Brain pericyte (primary cell): ENCODE results near the gene CIZ1.
"Not testable (repeated sequence)": the region's sequence is repeated elsewhere in the genome, so short reads cannot be mapped to it uniquely, and the experiment has no call there.

Experiments
- DNase-seq: peaks from one replicate; pipeline ENCODE4 v3.0.0-alpha.2; 2012; ENCODE audit warnings: low read depth, low spot score

CIZ1 gene

DNA sequence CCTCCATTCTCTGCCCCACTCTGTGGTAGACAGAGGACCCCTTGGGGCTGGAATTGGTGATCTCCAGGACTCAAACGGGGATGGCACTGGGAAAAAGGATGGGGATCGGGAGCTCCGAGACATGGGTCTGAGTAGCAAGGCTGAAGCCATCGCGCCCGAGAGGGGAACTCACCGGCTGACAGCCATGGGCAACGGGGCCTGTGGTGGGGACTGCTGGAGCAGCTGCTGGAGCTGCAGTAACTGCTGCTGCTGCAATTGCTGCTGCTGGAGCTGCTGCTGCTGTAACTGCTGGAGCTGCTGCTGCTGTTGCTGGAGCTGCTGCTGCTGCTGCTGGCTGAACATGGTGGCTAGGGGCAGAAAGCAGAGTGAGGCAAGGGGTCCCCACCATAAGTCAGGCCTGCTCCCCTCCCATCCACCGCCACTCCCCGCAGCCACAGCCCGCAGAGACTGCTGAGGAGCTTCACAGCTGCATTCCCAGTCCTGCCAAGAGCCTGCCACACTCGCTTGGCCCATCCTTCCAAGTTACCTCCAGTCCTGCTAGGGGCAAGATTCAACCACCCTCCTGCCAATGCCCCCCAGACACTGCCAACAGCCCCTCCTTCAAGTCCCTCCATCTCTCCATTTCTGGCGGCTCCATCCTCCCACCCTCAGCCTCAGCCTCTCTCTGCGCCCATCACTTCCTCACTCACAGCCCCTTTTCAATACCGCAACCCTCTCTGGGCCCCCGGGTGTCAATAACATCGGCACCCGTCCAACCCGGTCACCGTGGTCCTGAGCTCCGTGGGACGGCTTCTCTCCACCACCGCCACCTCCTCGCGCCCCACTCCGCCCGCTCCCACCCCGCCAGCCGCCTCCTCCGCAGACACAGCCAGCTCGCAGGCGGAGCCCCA, 611 bp downstream of the CIZ1 start:
- no peak for DNase-seq

DNA sequence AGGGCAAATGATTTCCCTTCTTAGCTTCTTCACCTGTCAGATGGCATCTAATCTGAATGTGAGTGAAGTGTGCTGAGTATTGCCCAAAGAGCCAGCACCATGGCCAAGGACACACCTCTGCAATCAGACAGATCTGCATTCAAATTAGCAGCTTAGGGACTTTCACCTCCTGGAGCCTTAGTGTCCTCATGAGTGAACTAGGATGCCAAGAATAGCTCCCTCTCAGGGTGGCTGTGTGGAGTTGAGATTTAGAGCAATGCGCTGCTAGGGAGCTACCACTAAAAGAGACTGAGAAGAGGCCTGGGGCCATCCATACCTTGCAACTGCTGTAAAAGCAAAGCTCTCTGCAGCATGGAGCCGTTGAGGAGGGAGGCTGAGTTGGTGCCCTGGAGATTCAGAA, 1.4 kb downstream of the CIZ1 start:
- no peak for DNase-seq

DNA sequence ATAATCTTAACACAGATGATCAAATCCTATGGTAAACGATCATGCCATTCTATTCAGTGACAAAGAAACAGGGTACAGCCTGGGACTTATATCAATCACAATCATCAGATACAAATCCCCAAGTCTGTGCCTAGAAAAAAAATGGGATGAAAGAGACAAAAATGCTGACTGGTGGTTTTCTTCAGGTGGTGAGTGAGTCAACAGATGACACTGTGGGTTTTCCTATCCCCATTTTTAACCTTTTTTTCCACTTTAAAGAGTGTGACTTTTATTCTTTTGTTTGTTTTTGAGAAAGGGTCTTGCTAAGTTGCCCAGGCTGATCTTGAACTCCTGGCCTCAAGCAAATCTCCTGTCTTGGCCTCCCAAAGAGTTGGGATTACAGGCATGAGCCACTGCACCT, 3.2 kb downstream of the CIZ1 start:
- DNase-seq, result no peak

DNA sequence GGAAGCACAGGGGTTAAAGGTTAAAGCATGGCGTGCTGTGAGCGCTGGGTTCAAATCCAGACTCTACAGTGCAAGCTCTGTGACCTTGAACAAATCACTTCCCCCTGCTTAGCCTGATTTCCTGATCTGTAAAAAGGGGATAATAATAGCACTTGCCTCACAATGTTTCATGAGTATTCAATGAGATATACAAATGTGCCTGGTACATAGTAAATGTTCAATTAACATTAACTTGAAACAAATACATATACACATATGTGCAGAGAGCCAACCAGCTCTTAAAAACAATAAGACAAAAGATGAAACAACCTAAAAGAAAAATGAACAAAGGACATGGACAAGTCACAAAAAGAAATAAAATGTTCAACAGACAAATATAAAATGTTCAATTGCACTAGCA, 4.0 kb downstream of the CIZ1 start:
- no peak for DNase-seq

DNA sequence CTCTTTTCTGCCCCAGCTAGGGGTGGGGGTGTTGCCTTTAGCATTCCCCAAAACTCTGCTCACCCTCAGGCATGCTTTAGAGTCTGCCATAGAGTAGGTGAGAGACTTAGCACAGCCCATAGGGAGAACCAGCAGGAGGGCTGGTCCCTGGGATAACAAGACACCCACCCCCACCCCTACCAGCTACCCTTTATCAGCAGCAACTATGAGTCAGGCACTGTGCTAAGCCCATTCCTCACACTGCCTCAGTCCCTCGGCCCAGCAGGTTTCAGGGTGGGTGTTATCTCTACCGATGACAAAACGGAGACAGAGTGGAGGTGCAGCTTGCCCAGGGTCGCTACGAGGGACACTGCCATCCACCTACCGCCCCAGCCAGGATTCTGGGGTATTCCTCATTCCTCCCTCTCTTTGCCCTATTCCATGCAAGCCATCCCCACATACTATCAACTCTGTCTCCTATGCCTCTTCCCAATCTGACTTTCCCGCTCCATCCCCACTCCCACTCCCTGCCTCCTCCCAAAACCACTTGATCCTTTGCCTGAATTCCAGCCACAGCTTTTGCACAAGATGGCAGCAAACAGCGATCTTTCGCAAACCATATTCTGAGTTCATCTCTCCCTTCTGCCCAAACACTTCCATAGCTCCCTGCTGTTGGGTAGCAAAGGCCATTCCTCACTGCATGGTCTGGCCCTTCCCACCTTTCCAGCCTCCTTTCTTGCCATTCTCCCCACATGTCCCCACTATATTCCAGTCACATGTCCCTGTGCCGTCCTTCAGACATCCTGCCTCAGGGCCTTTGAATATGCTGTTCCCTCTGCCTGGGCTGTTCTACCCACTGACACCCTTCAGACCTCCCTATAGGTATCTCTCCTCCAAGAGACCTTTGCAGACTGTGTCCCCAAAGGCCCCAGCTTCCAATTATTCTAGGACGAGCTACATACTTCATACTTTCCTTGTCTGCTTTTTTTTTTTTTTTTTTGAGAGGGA, 5.1 kb downstream of the CIZ1 start:
- no peak for DNase-seq

DNA sequence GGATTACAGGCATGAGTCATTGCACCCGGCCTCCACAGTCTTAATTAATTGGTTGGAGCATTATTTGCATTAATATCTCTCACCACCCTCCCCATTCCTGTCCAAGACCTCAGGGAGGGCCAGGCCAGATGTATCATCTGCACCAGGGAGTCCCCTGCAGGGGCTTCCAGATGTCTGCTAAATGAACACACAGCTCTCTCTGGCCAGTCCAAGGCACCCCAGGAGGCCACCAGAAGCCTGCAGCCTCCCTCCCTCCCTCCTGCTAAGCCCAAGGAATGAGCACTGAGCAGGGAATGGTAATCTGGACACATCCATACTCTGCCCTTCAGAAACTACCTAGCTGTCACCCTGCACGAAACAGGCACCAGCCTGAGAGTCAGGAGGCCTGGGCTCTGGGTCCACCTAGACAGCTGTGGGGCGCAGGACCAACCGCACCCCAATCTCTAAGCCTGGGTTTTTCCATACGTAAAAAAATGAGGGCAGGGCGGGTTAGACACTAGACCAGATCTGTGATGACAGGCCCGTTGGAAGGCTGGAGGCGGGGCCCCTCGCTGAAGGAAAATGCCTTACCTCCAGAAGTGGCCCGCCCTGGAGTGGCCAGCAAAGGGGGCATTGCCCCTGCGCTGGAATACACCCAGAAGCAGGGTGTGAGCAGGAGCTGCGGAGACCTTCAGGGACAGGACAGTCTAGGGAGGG, 8.3 kb downstream of the CIZ1 start:
- no peak for DNase-seq

DNA sequence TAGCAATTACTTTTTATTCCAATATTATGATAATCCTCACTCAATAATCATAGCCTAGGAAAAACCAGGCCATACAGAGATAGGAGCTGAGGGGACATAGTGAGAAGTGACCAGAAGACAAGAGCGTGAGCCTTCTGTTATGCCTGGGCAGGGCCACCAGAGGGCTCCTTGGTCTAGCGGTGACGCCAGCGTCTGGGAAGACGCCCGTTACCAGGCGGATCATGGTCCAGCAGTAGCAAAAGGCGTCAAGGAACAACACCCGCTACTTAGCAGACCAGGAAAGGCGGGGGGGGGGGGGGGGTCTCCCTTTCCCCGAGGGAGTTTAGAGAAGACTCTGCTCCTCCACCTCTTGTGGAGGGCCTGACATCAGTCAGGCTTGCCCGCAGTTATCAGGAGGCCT, 9.9 kb downstream of the CIZ1 start:
- DNase-seq, result not testable (repeated sequence)

DNA sequence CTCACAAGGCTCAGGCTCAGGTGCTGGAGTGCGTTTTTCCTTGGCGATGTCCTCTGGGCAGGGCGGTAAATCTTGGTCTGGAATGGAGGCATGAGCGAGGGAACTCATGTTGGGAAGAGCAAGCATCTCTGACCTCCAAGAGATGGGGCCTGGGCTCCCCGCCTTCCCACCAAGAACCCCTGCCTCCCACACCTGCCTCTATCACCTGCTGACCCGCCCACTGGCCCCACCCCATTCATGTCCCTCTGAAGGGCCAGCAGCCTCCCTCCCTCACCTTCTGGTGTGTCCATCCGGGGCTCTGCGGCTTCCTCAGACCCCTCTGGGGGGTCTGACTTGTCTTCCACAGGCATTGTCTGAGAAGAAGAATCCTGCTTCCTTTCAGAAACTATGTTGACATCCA, 10.9 kb downstream of the CIZ1 start:
- DNase-seq, result no peak

DNA sequence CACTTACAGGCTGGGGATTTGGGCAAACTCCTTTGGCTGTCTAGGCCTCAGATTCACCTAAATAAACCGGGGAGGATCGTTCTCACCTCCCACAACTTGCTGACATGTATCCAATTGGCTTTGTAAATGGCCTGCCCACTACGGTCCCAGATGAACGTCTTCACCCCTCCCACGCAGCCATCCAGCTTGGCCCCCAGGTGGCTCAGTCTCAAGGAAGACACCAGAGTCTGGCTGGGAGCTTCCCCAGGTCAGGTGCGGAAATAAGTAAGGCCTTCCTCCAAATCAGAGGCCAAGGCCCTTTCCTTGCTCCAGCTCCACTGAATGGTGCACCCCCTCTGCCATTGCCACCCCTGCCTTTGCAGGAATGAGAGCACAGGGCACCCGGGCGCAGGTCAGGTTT, 11.4 kb downstream of the CIZ1 start:
- no peak for DNase-seq

DNA sequence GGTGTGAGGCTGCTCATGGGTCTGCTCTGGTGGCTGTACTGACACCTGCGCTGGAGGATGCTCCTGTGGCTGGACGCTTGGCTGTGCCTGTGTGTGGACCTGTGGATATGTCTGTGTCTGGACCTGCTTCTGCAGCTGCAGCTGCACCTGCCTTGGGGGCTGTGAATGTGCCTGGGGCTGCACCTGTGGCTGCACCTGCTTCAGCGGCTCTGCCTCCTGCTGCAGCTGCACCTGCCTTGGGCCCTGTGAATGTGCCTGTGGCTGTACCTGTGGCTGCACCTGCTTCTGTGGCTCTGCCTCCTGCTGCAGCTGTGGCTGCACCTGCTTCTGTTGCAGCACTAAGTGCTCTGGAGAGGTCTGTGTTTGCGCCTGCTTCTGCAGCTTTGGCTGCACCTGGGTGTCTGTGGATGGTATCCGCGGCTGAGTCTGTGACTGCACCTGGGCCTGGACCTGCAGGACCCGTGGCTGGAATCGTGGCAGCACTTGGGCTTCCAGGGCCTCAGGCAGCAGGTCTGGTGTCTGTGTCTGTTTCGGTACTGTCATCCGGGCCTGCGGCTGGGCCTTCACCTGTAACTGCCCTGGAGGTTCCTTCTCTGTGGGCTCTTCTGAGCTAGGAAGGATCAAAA, 12.5 kb downstream of the CIZ1 start:
- no peak for DNase-seq

DNA sequence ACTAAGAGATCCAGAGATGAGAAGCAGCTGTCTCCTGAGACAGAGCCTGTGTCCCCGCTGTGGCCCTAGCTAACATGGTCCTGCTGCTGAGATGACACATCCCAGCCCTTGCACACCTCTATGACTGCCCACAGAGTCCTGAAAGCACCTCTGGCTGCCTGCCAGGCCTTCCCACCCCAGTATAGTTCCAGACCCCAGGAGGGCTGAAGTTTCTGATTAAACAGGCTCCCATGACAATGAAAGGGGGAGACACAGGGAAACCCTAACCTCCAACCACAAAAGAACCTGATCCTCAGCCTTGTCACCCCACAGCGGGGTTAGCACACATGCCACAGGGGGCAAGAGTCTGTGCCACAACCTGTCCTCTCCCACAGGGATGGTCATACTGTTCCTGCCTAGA, 15.6 kb downstream of the CIZ1 start:
- DNase-seq, result no peak

DNA sequence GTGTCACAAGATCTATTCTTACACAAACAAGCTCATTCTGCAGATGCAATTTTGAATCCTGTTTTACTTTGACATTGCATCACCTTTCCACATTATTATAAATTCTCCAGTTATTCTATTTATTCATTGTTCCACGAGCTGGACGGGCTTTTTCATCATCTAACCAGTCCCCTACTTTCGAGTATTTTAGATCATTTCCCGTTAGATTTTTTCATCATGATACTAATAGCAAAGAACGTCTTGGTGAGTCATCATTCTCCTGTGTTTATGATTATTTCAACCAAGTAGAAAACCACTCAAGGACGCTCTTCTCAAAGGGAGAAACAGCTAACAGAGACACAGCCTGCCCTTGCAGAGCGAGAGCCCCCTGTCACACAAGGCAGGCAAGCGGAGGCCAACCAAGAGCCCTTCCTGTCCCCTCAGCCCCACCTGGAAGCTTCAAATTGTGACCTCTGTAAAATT, 16.2 kb downstream of the CIZ1 start:
- DNase-seq, result no peak

DNA sequence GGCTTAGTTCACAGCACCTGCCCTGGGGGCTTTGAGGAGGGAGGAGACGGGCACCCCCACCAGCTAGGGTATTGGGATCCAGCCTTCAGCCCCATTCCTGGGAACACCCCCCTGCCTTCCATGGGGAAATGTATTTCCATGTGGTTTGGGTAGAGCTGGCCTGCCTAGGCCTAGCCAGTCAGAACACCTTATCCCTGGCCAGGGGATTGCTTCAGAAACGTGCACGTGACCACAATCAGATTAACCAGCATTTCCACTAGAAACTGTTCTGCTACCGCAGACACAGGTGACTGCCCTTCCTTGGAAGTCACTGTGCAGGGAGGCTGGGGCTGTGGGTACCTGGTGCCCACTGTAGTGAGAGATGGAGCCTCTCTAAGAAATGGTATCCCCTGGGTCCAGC, 17.3 kb downstream of the CIZ1 start:
- no peak for DNase-seq

DNA sequence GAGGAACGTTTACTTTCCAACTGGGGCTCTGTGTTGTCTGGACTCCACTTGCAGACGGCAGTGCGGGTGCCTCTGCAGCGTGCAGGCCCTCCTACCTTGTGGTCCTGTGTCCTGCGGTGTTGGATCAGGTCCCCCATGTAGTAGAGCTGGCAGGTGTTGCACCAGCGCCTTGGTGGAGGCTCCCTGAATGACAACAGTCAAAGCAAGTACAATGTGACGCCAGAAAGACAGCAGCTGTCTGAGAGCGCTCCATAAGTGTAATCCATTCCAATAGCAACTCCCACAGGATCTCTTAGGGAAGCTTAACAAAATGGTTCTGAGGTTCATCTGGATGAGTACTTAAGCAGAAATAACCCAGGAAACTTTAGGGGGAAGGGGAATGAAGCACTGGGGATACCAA, 21.4 kb downstream of the CIZ1 start:
- DNase-seq, result no peak

DNA sequence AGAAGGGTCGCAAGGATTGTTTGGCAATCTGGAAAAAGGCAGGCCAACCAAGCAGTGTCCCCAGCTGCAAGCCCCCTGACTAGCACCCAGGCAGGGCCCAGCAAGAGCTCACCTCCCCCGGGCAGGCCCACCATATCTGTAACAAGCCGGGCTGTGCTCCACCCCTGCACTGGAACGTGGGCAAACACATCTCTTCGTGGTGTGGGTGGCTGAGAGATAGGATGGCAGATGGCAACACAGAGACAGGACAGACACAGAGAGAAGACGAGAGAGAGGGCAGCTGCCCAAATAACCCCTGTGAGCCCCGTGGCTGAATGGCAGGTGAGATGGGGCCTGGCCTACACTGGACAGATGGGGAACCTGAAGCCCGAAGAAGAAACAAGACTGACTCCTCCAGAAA, 21.9 kb downstream of the CIZ1 start:
- DNase-seq, result no peak

DNA sequence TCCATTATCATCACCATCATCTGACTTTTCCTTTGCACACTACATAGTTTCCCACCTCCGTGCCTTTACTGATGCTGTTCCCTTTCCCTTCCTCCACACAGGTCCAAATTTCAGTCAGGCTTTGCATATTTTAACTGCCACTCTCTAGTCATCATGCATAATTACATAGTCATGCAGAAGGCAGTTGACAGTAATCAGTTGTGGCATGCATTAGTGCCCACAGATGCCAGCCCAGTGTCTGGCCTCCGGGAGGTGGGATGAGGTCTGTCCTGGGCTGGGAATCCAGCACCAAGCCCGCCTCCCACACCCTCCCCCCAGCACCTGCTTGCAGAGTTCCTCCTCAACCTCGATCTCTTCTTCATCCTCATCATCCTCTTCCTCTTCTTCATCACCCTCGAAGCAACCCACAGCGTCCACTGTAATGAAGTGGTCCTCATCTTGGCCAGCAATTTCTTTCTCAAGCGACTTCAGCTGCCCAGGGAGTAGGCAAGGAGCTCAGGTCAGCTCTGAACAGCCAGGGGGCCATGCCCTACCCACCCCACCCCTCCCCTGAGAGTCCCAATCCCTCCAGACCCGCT, 22.6 kb downstream of the CIZ1 start:
- no peak for DNase-seq

DNA sequence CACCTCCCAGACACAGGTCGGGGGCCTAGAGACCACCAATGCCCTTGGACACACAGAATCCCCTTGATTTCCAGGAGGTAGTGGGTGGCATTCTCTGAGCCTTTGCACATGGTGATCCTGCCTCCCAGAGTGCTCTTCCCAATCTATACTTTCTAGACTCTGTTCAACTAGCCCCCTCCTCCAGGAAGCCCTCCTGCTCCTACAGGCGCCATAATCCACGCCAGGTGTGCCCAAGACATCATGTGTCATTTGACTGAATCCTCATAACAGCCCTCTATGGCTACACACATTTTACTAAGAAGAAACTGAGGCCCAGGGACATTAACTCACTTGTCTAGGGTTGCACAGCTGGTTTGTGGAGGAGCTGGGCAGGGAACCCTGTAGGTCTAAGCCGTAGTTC, 24.2 kb downstream of the CIZ1 start:
- no peak for DNase-seq

DNA sequence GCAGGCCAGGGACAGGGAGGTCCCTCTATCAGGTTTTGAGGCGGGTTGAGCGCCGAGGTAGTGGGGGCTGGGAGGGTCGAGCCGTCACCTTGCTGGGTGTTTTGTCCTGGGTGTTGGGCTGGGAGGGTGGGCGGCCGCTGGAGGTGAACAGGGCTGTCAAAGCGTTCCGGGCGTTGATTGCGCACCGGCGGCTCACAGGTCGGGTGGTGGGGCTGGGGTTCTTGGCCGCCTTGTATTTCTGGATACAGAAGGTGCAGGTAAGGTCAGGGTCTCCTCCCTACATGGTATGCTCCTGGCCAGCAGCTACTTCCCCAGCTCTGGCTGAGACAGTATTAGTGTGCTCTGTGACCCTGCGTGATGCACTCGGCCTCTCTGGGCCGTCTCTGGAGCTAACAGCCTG, 25.2 kb downstream of the CIZ1 start:
- DNase-seq, result no peak

DNA sequence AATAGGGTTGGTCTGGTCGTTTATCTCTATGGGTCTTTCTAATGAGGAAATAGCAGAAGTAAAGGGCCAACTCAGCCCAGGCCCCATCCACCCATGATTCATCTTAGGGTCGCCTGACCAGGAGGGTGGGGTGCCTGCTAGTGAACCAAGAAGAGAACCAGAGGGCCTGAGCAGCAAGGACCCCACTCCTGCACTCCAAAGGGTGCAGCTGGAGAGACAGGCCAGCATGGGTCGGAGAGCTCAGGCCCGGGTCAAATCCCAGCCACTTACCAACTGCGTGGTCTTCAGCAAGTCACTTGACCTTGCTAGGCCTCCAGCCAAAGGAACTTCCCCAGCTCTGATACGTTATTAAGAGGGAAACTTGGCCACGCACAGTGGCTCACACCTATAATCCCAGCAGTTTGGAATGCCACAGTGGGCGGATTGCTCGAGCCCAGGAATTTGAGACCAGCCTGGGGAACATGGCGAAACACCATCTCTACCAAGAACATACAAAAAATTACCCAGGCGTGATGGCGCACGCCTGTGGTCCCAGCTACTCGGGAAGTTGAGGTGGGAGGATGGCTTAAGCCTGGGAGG, 27.0 kb downstream of the CIZ1 start:
- DNase-seq, result no peak

DNA sequence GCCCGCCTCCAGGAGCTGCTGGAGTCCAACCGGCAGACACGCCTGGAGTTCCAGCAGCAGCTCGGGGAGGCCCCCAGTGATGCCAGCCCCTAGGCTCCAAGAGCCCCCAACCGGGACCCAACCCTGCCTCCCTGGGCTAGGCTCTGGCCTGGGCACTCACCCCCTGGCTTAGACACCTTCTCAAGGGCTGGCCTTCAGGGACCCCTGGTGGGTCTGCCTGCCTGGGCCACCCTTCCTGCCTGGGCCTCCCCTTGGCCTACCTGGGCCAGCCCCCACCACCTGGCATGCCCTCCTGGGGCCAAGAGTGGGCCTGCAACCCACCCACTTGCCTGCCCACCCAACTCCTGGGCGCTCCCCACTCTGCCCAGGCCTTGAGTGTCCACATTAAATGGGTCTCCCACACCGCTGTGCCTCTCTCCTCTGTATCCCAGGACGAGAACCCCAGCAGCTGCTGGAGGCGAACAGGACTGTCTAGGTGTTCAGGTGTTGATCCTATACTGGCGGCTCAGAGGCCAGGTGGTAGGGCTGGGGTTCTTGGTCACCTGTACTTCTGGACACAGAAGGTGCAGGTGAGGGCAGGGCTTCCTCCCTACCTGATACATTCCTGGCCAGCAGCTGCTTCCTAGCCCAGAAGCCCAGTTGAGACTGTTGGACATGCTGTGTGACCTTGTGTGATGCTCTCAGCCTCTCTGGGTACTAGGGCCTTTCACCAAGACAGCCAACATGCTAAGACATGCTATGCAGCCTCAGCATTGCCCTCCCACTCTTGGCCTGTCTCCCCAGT, 27.7 kb downstream of the CIZ1 start:
- no peak for DNase-seq
